Measurements from ENCODE around the gene PHF12. TPM values are rescaled to one million over a fixed set of nuclear protein-coding genes. Genes with fewer than 3 reads are reported as not detected.

PHF12 gene
- total RNA-seq, 3 donors from 2014 or later (not counting 1 experiment from before 2014, with no cell fraction given), result 163 to 177 (median 171) TPM

DNA sequence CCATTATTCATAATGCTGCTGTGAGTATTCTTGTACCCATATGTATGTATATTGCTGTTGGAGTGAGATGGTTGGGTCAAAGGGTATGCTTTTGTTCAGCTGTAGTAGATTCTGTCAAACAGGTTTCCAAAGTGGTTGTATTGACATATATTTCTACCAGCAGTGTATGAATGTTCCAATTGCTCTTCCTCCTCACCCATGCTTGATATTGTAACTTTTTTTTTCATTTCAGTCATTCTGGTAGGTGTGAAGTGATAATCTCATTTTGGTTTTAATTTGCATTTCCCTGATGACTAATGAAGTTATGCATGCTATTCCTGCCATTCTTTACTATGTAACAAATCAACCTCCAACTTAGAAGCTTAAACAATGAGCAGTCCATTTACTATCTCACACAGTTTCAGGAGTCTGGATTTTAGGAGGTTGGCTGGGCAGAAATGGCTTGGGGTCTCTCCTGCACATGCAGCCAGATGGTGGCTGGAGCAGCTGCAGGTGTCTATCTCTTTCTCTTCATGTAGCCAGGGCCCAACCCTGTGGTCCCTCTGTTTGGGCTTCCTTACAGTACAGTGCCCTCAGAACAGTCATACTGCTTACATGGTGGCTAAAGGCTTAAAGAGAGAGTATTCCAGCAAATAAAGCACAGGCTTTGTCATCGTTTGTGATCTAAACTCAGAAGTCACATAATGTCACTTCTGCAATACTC lies 75.3 kb downstream of the PHF12 start:
- no peaks in the 10 kb centered on the region for H3K27me3 Mint-ChIP-seq (ENCODE audit: low read depth in 2 of 2)
- H3K36me3 Mint-ChIP-seq, result peaks cover 8% of the 10 kb centered on the region
- Histone ChIP-seq H3K4me1 (ENCODE audit: control insufficient read depth, insufficient read depth, low read length) (peaks cover 10% of the 10 kb centered on the region), H3K36me3 (ENCODE audit: control insufficient read depth, insufficient read depth, low read length) (peaks cover 25% of the 10 kb centered on the region), H3K9me3 (ENCODE audit: control insufficient read depth, insufficient read depth, low read length) (no peaks in the 10 kb centered on the region), H3K27me3 (ENCODE audit: control insufficient read depth, insufficient read depth, low read length) (no peaks in the 10 kb centered on the region), H3K27ac (ENCODE audit: low read length) (no peak overlapping the region), H3K4me3 (ENCODE audit: low read length) (no peak overlapping the region)
- H3K4me1 Mint-ChIP-seq, result peaks cover 7 to 18% of the 10 kb centered on the region in 2 donors
- H3K9me3 Mint-ChIP-seq, result no peaks in the 10 kb centered on the region
- no peak overlapping the region for H3K27ac Mint-ChIP-seq
- no peak overlapping the region for H3K4me3 Mint-ChIP-seq
- no peak for ATAC-seq
- 67% methylated on average over 1 of the region's 1 CpG for WGBS (ENCODE audit: insufficient coverage)
- TF ChIP-seq, protein P1, sequence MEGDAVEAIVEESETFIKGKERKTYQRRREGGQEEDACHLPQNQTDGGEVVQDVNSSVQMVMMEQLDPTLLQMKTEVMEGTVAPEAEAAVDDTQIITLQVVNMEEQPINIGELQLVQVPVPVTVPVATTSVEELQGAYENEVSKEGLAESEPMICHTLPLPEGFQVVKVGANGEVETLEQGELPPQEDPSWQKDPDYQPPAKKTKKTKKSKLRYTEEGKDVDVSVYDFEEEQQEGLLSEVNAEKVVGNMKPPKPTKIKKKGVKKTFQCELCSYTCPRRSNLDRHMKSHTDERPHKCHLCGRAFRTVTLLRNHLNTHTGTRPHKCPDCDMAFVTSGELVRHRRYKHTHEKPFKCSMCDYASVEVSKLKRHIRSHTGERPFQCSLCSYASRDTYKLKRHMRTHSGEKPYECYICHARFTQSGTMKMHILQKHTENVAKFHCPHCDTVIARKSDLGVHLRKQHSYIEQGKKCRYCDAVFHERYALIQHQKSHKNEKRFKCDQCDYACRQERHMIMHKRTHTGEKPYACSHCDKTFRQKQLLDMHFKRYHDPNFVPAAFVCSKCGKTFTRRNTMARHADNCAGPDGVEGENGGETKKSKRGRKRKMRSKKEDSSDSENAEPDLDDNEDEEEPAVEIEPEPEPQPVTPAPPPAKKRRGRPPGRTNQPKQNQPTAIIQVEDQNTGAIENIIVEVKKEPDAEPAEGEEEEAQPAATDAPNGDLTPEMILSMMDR (IDR thresholded peaks at IDR 0.05), result no peak
- intact Hi-C loops (cut with micrococcal nuclease), result loop anchor here (2.0 kb wide), 1 partner anchor 17 kb away; no protein-coding TSS in a partner anchor
- no peak for DNase-seq

DNA sequence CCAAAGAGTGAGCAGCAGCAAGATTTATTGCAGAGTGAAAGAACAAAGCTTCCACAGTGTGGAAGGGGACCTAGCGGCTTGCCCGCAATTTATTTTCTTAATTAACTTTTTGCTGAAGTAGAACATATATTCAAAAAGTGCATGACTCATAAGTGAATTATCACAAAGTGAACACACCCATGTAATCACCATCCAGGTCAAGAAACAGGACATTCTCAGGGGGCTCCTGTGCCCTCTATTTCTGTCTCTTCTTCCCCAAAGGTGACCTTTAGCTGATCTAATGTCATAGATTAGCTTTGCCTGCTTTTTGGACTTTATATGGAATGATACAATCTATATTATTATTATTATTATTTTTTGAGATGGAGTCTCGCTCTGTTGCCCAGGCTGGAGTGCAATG lies 76.6 kb downstream of the PHF12 start:
- Histone ChIP-seq H3K27ac (ENCODE audit: low read length) (no peak overlapping the region), H3K4me1 (ENCODE audit: control insufficient read depth, insufficient read depth, low read length) (peaks cover 17% of the 10 kb centered on the region), H3K36me3 (ENCODE audit: control insufficient read depth, insufficient read depth, low read length) (peaks cover 12% of the 10 kb centered on the region), H3K4me3 (ENCODE audit: low read length) (no peak overlapping the region), H3K9me3 (ENCODE audit: control insufficient read depth, insufficient read depth, low read length) (no peaks in the 10 kb centered on the region), H3K27me3 (ENCODE audit: control insufficient read depth, insufficient read depth, low read length) (no peaks in the 10 kb centered on the region)
- WGBS (ENCODE audit: insufficient coverage), result 100% methylated on average over 2 of the region's 3 CpGs
- intact Hi-C loops (cut with micrococcal nuclease), result no loop called here
- Mint-ChIP-seq H3K36me3 (peaks cover under 1% of the 10 kb centered on the region), H3K27ac (no peak overlapping the region), H3K27me3 (ENCODE audit: low read depth in 2 of 2) (no peaks in the 10 kb centered on the region), H3K9me3 (no peaks in the 10 kb centered on the region), H3K4me3 (no peak overlapping the region), H3K4me1 (peaks cover 9 to 14% of the 10 kb centered on the region in 2 donors)
- TF ChIP-seq, protein P1 (IDR thresholded peaks at IDR 0.05), result no peak
- DNase-seq, result no peak
- ATAC-seq, result no peak

GRCh38 chr17:28873839-28874238 lies 77.5 kb downstream of the PHF12 start:
- H3K4me3 ChIP-seq (ENCODE audit: low read length), result no peak overlapping the region
- H3K4me1 ChIP-seq (ENCODE audit: control insufficient read depth, insufficient read depth, low read length), result peaks cover 17% of the 10 kb centered on the region
- H3K27ac Mint-ChIP-seq, result no peak overlapping the region
- H3K36me3 Mint-ChIP-seq, result no peaks in the 10 kb centered on the region
- TF ChIP-seq, protein P1 (IDR thresholded peaks at IDR 0.05), result no peak
- intact Hi-C loops (cut with micrococcal nuclease), result no loop called here
- no peak overlapping the region for H3K4me3 Mint-ChIP-seq
- ATAC-seq, result no peak
- no peak for DNase-seq
- H3K9me3 Mint-ChIP-seq, result no peaks in the 10 kb centered on the region
- H3K36me3 ChIP-seq (ENCODE audit: control insufficient read depth, insufficient read depth, low read length), result peaks cover 4% of the 10 kb centered on the region
- H3K4me1 Mint-ChIP-seq, result peaks cover 9 to 14% of the 10 kb centered on the region in 2 donors
- no peak overlapping the region for H3K27ac ChIP-seq (ENCODE audit: low read length)
- no peaks in the 10 kb centered on the region for H3K27me3 Mint-ChIP-seq (ENCODE audit: low read depth in 2 of 2)
- WGBS (ENCODE audit: insufficient coverage), result 98% methylated on average over 6 of the region's 7 CpGs
- H3K27me3 ChIP-seq (ENCODE audit: control insufficient read depth, insufficient read depth, low read length), result no peaks in the 10 kb centered on the region
- H3K9me3 ChIP-seq (ENCODE audit: control insufficient read depth, insufficient read depth, low read length), result no peaks in the 10 kb centered on the region

All from natural killer cell (primary cell).